ENCODE results near the gene CEP76.
"Not testable (repeated sequence)": the region's sequence is repeated elsewhere in the genome, so short reads cannot be mapped to it uniquely, and the experiment has no call there.

The CEP76 gene

GRCh38 chr18:12640881-12641200, 61.7 kb downstream of the CEP76 start:
- DNase-seq (ENCODE audit: low read depth in 2 of 2) = no peak

DNA sequence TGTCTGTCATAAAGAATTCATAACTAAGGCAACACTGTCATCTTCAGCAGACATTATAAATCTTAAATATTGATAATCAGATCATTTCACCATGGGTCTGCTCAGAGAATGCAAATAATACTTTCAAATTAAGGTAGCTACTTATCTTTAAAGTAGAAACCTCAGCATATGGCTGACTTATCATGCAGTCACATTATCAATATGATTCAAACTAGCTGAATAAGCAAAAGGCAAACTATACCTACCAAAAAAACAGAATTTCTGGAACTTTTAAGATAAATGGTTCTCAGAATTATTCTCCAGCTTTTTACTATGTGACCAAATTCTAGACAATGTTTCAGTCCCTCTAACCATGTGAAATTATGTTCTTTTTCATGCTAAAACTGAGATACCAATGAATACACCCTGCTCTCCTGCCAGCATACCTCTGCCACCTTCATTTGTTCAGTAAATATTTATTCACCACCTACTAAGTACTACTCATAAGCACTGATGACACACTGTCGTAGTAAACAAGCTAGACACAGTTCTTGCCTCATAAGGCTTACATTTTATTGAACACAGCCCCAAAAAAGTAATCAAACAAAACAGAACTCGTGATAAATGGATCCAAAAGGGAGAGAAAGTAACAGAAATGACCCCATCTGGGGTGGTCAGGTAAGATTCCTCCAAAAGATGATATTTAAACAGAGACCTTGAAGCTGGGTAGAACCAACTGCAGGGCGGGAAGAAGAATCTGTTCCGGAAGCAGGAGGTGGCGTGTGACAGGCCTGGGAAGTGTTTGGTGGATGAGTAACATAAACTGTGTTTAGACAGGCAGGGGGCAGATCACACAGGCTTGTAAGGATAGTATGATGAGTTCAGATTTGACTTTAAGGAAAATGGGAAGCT, 62.3 kb downstream of the CEP76 start:
- DNase-seq (ENCODE audit: low read depth in 2 of 2) = no peak

- no peak for DNase-seq (ENCODE audit: low read depth in 2 of 2)
These were observed 63.8 kb downstream of the CEP76 start for GRCh38 chr18:12638644-12639124.

DNA sequence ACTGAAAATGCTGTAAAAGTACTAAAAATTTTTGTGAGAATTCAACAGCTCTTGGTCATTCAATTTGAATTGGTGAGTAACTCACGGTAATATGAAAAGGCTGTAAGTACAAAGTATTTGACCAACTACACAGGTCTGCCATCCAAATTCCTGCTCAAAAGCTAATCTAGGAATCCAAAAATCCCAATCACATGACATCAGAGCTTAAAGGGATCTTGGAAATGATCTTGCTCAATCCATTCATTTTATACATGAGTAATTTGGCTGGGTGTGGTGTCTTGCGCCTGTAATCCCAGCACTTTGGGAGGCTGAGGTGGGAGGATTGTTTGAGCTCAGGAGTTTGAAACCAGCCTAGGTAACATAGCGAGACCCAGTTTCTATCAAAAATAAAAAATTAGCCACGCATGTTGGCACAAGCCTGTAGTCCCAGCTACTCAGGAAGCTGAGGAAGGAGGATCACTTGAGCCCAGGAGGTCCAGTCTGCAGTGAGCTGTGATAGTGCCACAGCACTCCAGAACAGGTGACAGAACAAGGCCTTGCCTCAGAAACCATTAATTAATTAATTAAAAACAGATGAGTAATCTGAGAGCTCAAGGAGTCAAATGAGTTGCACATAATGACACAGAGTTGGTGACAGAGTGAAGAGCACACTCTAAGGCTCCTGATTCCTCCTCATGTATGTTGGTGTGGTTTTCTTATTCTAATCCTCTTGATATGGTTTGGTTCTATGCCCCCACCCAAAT, 64.5 kb downstream of the CEP76 start:
- DNase-seq (ENCODE audit: low read depth in 2 of 2) = no peak

- DNase-seq (ENCODE audit: low read depth in 2 of 2) = no peak
These were observed 65.1 kb downstream of the CEP76 start for GRCh38 chr18:12637393-12637792.

DNA sequence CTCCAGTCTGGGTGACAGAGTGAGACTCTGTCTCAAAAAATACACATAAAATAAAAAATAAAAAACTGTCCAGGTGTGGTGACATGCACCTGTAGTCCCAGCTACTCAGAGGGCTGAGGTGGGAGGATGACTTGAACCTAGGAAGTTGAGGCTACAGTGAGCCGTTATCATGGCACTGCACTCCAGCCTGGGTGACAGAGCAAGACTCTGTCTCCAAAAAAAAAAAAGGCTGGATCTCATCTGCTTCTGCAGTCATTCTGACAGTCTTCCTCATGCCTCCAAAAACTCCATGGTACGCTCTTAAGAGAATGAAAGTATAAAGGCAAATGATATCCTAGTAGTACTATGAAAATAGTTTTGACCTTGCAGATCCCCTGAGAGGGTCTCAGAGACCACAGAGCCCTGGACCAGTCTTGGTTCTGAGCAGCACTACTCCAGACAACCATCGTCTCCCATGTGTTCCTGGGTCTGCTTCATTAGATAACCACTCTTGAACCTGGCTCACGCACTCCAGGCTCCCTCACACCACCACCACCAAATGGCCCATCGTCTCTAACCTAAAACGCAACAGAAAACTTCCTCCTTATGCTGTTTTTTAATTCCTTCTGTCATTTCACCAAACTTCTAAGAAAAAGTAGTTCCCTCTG, 70.6 kb downstream of the CEP76 start:
- DNase-seq (ENCODE audit: low read depth in 2 of 2) = no peak

DNA sequence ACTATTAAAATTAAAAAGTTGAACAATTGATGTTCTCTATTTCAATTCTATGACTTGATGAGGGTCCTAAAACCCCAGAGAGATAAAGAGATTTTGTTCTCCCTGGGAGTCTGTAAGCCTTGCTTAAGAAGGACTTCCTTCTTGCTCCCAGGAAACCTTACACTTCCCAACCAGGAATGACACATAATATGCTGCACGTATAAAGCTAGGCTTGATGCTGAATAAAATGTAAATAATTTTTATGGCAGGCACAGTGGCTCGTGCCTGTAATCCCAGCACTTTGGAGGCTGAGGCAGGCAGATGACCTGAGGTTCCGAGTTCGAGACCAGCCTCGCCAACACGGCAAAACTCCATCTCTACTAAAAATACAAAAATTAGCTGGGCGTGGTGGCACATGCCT, 72.4 kb downstream of the CEP76 start:
- no peak for DNase-seq (ENCODE audit: low read depth in 2 of 2)

DNA sequence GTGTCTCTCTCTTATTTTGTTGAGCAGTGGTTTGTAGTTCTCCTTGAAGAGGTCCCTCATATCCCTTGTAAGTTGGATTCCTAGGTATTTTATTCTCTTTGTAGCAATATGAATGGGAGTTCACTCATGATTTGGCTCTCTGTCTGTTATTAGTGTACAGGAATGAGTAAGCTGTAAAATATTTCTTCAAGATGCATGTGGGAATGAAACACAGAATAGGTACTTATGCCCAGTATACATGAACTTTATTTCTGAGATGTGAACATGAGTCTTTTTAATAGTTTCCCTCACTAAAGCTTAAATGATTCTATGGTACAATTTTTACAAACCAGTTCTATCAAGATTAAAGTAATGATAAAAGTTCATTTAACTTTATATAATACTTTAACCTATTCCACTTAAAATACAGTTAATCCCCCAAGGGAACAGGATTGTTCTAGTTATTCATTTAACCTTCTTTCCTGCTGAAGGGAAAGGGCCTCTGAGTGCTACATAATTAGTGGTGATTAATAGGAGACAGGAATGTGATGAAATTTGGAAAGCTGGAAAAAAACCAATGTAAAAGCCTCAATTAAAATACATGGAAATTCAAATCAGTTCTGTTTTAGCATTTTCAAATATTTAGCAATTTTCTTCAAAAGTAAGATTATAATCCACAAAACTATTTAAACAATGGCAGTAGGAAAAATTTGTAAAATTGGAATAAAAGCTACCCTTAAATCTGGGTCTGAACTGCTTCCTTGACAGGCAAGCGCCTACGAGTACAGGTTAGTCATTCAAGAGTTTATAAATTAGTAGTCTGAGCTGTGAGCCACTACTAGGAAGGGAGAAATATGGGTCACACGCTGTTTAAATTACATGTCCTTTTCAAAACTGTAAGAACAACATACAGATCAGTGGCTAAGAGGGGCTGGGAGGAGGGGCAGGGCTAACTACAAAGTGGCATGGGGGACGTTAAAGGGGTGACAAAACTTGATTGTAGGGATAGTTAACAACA, 73.5 kb downstream of the CEP76 start:
- no peak for DNase-seq (ENCODE audit: low read depth in 2 of 2)

DNA sequence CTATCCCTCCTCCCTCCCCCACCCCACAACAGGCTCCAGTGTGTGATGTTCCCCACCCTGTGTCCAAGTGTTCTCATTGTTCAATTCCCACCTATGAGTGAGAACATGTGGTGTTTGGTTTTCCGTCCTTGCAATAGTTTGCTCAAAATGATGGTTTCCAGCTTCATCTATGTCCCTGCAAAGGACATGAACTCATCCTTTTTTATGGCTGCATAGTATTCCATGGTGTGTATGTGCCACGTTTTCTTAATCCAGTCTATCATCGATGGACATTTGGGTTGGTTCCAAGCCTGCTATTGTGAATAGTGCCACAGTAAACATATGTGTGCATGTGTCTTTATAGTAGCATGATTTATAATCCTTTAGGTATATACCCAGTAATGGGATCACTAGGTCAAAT, 75.3 kb downstream of the CEP76 start:
- DNase-seq (ENCODE audit: low read depth in 2 of 2) = not testable (repeated sequence)

GRCh38 chr18:12625241-12625640, 77.3 kb downstream of the CEP76 start:
- no peak for DNase-seq (ENCODE audit: low read depth in 2 of 2)

Measured in stimulated activated CD8-positive, alpha-beta memory T cell treated with anti-CD3 and anti-CD28 coated beads, Interleukin-15, amount 100 ng/mL, for 4 hours (primary cell).